ENCODE data around the gene JAKMIP3. TPM values are rescaled to one million over a fixed set of nuclear protein-coding genes. Genes with fewer than 3 reads are reported as not detected.

Gene JAKMIP3
- total RNA-seq, 1 experiment from 2014 or later, result 0.17 TPM

DNA sequence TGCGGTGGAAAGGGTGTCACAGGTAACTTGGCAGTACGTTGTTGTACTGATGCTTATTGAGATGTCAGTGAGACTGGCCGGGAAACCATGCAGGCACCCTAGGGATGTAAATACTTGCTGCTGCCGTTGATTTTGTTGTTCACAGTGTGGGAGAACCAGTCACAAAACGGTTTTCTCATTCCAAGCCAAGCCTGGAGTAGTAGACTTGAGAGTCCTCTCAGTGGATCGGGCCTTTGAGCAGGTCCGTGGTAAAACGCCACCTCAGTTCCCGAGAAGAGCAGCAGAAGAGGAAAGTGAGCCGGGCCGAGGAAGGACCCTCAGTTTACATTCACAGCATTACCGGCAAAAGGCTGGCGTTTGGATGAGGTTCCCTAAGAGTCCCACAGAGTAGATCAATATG, 1.1 kb downstream of the JAKMIP3 start:
- RAD21 ChIA-PET (ENCODE audit: low non-redundant PET in 1 of 2, low total read pairs in 2 of 2, uncharacterized antibody in 2 of 2, unreplicated experiment in 2 of 2), result no interaction called here
- no peaks in the 10 kb centered on the region for H3K79me2 ChIP-seq (ENCODE audit: insufficient read depth, low read length)
- POLR2A ChIA-PET, result no interaction called here
- H3K9me2 ChIP-seq (ENCODE audit: insufficient read depth), result no peaks in the 10 kb centered on the region
- no peaks in the 10 kb centered on the region for H3K36me3 ChIP-seq (ENCODE audit: control insufficient read depth in 1 of 2, insufficient read depth in 2 of 2, low read length in 2 of 2)
- H3K4me2 ChIP-seq (ENCODE audit: low read length), result no peak overlapping the region
- ATAC-seq, result no peak
- TF ChIP-seq EZH2 (IDR thresholded peaks at IDR 0.05) (no peak), ZNF274 (IDR thresholded peaks at IDR 0.05; ENCODE audit: low read depth, low read length) (no peak), CBX3 (IDR thresholded peaks at IDR 0.05; ENCODE audit: low read depth) (no peak), POLR2AphosphoS5 (IDR thresholded peaks at IDR 0.05; ENCODE audit: low read depth, low read length) (no peak), JUND (IDR thresholded peaks at IDR 0.05) (no peak), SIN3A (IDR thresholded peaks at IDR 0.05; ENCODE audit: low read depth) (no peak), FOSL1 (IDR thresholded peaks at IDR 0.05; ENCODE audit: low read depth) (no peak), RAD21 (IDR thresholded peaks at IDR 0.05; ENCODE audit: low read depth) (no peak), EGR1 (IDR thresholded peaks at IDR 0.05; ENCODE audit: low read depth) (no peak), SP1 (IDR thresholded peaks at IDR 0.05; ENCODE audit: low read depth) (no peak), ELF1 (IDR thresholded peaks at IDR 0.05; ENCODE audit: borderline replicate concordance, low read depth) (no peak)
- TF ChIP-seq, protein P1, sequence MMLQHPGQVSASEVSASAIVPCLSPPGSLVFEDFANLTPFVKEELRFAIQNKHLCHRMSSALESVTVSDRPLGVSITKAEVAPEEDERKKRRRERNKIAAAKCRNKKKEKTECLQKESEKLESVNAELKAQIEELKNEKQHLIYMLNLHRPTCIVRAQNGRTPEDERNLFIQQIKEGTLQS (IDR thresholded peaks at IDR 0.05), result no peak
- TF ChIP-seq, protein P2, sequence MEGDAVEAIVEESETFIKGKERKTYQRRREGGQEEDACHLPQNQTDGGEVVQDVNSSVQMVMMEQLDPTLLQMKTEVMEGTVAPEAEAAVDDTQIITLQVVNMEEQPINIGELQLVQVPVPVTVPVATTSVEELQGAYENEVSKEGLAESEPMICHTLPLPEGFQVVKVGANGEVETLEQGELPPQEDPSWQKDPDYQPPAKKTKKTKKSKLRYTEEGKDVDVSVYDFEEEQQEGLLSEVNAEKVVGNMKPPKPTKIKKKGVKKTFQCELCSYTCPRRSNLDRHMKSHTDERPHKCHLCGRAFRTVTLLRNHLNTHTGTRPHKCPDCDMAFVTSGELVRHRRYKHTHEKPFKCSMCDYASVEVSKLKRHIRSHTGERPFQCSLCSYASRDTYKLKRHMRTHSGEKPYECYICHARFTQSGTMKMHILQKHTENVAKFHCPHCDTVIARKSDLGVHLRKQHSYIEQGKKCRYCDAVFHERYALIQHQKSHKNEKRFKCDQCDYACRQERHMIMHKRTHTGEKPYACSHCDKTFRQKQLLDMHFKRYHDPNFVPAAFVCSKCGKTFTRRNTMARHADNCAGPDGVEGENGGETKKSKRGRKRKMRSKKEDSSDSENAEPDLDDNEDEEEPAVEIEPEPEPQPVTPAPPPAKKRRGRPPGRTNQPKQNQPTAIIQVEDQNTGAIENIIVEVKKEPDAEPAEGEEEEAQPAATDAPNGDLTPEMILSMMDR (IDR thresholded peaks at IDR 0.05 in 2 of 3, conservative IDR thresholded peaks at IDR 0.05 in 1 of 3; ENCODE audit: borderline replicate concordance in 1 of 3, insufficient read depth in 1 of 3, low read depth in 2 of 3, low read length in 2 of 3), result no peak
- no peaks in the 10 kb centered on the region for H4K20me1 ChIP-seq (ENCODE audit: insufficient read depth)
- CTCF ChIA-PET, result no interaction called here
- H3K9me3 ChIP-seq (ENCODE audit: control insufficient read depth in 1 of 2, insufficient read depth in 1 of 2, low read depth in 1 of 2, low read length in 2 of 2), result no peaks in the 10 kb centered on the region
- intact Hi-C loops (cut with micrococcal nuclease), result no loop called here
- H3K27me3 ChIP-seq (ENCODE audit: insufficient read depth, low read length), result no peaks in the 10 kb centered on the region
- H3K4me1 ChIP-seq (ENCODE audit: control insufficient read depth in 1 of 2, insufficient read depth in 2 of 2, low read length in 2 of 2), result no peaks in the 10 kb centered on the region
- no peak overlapping the region for H3K4me3 ChIP-seq (replicated peaks in 1 of 2; ENCODE audit: low read depth in 1 of 2, low read length in 2 of 2)
- DNase-seq (ENCODE audit: low read depth, low spot score), result no peak
- no peak overlapping the region for H3K9ac ChIP-seq (ENCODE audit: low read length)
- H2AFZ ChIP-seq (ENCODE audit: low read depth, low read length, poor library complexity, severe bottlenecking), result no peak overlapping the region
- BruUV-seq (replicated peaks), result no TSS peak
- H3K27ac ChIP-seq (ENCODE audit: low read depth, low read length), result no peak overlapping the region
